ENCODE data around the gene KIF24.
"Not testable (repeated sequence)": the region's sequence is repeated elsewhere in the genome, so short reads cannot be mapped to it uniquely, and the experiment has no call there.

The KIF24 gene

GRCh38 chr9:34365282-34365681 lies 36.2 kb upstream of the KIF24 start:
- no peak for DNase-seq (ENCODE audit: low read depth)

GRCh38 chr9:34363619-34364351 lies 34.7 kb upstream of the KIF24 start:
- no peak for DNase-seq (ENCODE audit: low read depth)

- no peak for DNase-seq (ENCODE audit: low read depth)
These were observed 33.6 kb upstream of the KIF24 start for GRCh38 chr9:34362614-34363214.

GRCh38 chr9:34352957-34353356 lies 23.9 kb upstream of the KIF24 start:
- not testable (repeated sequence) for DNase-seq (ENCODE audit: low read depth)

GRCh38 chr9:34352122-34352652 lies 23.1 kb upstream of the KIF24 start:
- DNase-seq (ENCODE audit: low read depth) = not testable (repeated sequence)

- no peak for DNase-seq (ENCODE audit: low read depth)
These were observed 20.3 kb upstream of the KIF24 start for GRCh38 chr9:34349324-34349723.

- no peak for DNase-seq (ENCODE audit: low read depth)
These were observed 18.7 kb upstream of the KIF24 start for GRCh38 chr9:34347800-34348158.

GRCh38 chr9:34346873-34347799 lies 18.1 kb upstream of the KIF24 start:
- DNase-seq (ENCODE audit: low read depth) = no peak

- DNase-seq (ENCODE audit: low read depth) = no peak
These were observed 14.5 kb upstream of the KIF24 start for GRCh38 chr9:34343605-34344004.

- no peak for DNase-seq (ENCODE audit: low read depth)
These were observed 14.0 kb upstream of the KIF24 start for GRCh38 chr9:34343090-34343489.

GRCh38 chr9:34341659-34342295 lies 12.7 kb upstream of the KIF24 start:
- DNase-seq (ENCODE audit: low read depth) = no peak

GRCh38 chr9:34338665-34339385 lies 9.8 kb upstream of the KIF24 start:
- no peak for DNase-seq (ENCODE audit: low read depth)

GRCh38 chr9:34338079-34338478 lies 9.0 kb upstream of the KIF24 start:
- DNase-seq (ENCODE audit: low read depth) = not testable (repeated sequence)

GRCh38 chr9:34337403-34337802 lies 8.3 kb upstream of the KIF24 start:
- no peak for DNase-seq (ENCODE audit: low read depth)

GRCh38 chr9:34335376-34335775 lies 6.3 kb upstream of the KIF24 start:
- no peak for DNase-seq (ENCODE audit: low read depth)

GRCh38 chr9:34334916-34335315 lies 5.8 kb upstream of the KIF24 start:
- no peak for DNase-seq (ENCODE audit: low read depth)

- DNase-seq (ENCODE audit: low read depth) = no peak
These were observed 5.3 kb upstream of the KIF24 start for GRCh38 chr9:34334337-34334824.

GRCh38 chr9:34333836-34334235 lies 4.8 kb upstream of the KIF24 start:
- DNase-seq (ENCODE audit: low read depth) = no peak

GRCh38 chr9:34332076-34332964 lies 3.3 kb upstream of the KIF24 start:
- DNase-seq (ENCODE audit: low read depth) = no peak

- DNase-seq (ENCODE audit: low read depth) = no peak
These were observed 2.1 kb upstream of the KIF24 start for GRCh38 chr9:34331196-34331595.

Data from HS-5 (cell line).